Measurements from ENCODE around the gene HSPB3.
"Not testable (repeated sequence)": the region's sequence is repeated elsewhere in the genome, so short reads cannot be mapped to it uniquely, and the experiment has no call there.

Gene HSPB3

DNA sequence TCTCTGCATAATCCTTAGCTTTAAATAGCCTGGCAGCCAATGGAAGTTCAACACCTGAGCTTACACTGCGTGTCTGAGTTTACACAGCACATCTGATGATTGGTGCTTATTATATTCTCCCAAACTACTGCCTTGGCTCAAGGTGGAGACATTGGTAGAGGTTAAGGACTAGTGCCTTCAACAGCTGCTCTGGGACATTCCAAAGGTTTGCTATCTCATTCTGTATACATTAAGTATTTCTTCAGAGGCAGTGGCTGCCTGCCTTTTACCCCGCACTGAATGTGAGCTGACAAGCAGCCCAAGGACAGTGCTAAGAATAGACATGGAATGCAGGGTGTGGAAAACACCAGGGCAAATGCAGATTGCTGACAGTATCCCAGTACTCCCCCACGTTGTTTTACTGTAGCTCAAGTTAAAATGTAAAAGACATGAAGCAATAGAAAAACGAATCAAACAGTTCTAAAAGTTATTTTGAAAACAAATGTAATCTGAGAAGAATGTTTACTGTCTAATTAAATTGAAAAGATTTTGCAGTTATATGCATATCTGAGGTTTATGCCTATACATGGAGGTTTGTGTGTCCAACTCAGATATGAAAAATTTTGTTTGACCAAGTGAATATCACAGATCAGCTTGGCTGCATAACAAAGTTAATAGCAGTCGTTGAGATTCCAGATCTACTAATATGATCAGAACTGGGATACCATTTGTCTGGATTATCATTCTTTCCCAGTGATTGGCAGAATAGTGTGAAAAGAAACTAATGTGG is 1.8 kb downstream of the HSPB3 start:
- DNase-seq, result no peak

DNA sequence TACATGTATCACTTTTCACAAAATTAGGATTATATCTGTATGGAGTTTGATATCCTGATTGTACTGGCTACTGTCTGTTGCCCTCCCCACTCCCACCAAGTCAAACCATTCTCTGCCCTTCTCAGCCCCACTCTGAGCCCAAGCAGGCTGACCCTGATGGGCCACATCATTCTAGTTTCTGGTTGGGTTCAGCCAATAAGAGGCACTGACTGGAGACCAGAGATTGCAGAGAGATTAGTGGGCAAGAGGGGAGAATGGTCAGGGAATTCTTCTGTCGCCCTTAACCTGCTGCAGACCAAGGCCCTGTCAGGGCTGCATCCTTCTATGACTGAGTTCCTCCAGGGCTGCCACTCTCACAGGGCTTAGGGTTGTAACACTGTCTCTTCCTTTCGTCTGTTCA is 2.7 kb downstream of the HSPB3 start:
- no peak for DNase-seq

DNA sequence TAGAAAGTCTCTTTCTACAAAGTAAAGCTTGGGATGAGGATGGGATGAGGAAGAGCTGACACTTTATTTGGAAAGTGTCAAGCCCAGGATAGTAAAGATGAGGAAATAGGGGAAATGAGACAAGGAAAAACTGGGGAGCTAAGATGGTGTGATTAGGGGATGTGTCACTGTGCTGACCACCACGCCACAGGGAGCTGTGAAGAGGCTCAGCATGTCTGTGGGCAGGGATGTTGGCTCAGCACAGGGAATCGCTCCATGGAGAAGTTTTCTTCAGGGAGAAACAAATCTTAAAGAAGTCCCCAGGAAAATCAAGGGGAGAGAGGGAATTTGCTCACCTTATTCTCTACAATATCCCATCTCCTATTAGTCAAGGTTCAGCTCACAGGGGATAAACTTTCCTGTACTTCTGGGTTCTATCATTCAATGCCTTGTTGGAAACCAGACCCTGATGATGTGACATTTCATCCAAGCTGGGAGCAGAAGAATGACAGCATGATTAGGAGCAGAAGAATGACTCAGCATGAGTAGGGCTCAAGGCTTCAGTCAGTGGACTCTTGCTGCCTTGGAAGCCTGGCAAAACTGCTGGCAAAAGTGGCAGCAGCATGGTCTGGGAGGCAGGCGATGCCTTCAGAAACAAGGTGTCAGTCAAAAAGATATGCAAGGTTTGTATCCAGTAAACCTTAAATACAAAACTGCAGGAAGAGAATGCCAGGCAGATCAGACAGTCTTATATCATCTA is 4.9 kb downstream of the HSPB3 start:
- no peak for DNase-seq

DNA sequence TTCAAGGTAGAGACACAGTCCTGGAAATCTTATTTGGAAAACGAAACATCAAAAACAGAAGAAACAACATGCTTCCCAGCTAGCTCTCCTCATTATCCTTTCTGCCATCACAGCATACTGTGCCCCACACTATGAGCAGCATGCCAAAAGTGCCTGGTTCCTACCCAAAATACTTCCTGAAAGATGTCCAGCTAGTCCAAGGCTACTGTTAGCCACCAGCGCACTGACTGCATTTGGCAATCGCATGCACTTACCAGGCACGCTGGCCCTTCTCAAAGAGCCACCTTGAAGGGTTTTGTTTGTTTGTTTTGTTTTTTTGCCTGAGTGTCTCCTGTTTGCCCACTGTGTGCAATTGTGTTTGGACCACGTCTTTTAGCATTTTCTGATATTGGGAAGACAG is 6.8 kb downstream of the HSPB3 start:
- DNase-seq, result no peak

DNA sequence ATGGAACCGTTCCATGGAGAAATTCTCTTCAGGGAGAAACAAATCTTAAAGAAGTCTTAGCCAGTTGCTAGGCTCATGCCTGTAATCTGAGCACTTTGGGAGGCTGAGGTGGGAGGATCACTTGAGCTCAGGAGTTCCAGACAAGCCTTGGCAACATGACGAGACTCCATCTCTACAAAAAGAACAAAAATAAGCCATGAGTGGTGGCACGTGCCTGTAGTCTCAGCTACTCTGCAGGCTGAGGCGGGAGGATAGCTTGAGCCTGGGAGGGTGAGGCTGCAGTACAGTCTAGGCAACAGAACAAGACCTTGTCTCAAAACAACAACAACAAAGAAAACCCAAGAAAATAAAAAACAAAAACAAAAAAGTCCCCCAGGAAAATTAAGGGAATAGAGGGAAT is 8.2 kb downstream of the HSPB3 start:
- no peak for DNase-seq

DNA sequence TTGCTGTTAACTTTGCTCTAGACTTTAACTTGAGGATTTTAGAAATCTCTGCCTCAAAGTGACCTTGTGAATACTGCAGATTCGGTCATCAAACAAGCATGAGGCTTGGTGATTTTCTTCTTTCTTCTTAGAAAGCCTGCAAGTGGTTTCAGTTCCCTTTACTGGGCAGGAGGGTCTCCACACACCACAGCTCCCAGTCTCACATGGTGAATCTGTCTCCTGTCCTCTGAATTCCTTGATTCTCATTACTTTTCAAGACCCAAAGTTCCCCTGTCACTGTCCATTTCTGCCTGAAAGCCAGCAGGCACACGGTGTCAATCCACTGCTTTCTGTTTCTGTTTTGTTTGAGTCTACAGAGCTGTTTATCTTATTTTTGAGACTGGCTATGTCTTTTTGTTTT is 14.1 kb downstream of the HSPB3 start:
- DNase-seq, result no peak

DNA sequence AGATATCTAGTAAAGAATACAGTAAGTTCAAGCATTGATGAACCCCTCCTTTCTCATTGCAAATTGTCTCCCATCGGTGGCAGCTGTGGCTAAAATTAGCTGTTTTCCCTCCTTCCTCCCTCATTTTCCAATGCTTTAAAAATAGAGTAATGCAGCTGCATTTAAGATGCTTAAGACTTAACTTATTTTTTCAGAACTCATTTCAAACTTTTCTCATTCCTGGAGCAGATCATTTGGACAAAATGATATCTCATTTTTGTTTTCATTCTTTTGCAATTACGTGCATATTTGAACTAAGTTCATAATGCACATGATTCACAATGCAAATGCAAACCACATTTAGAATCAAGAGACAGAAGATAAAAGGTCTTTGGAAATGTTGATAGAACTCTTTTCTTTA is 14.6 kb downstream of the HSPB3 start:
- no peak for DNase-seq

DNA sequence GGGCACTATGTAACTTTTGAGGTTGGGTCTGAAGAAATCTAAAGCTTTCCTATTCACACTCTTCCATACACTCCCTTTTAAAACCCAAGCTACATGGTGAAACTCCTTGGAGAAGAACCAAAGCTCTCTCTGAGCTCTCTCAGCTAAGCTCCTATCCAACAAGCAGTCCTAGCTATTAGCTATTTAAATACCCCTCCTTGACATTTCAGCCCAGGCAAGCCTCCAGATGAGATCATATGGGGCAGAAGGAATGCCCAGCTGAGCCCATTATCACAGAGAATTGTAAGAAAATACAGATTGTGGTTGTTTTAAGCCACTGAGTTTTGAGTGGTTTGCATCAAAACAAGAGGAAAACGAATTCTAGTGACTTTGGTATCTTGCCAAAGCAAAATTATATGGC is 15.2 kb downstream of the HSPB3 start:
- no peak for DNase-seq

DNA sequence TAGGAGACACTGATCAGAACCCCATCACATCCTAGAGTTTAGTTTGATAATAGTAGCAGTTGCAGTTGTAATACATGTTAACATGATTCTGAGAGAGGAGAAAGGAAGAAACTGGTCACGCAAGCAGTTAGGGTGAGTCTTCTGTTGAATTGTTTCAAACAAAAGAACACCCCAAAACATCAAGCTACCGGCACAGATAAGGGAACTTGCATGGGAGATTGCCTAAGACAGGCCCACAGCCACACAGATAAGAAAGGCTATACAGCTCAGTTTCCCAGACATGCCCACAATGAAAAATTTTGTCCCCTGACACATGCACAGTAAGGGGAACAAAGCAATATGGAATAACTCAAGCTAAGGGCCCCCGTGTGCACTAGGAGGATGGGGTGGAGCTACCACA is 15.9 kb downstream of the HSPB3 start:
- DNase-seq, result no peak

DNA sequence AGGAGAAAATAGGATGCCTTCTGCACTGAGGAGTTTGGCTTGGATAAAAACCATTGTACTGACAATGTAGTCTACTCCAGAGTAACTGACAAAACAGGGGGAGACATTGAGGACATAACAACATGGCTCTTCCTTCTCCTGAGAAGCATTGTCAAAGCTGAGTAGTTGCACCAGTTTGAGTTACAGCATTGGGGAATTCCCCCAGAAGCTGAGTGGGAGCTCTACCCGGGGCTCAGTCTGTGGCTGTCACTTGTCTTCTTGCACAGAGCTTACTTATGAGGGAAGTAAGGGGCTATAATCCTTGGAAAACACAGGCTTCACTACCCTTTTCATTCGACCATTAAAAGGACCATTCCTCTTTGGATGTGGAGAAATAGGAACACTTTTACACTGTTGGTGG is 21.2 kb downstream of the HSPB3 start:
- no peak for DNase-seq

DNA sequence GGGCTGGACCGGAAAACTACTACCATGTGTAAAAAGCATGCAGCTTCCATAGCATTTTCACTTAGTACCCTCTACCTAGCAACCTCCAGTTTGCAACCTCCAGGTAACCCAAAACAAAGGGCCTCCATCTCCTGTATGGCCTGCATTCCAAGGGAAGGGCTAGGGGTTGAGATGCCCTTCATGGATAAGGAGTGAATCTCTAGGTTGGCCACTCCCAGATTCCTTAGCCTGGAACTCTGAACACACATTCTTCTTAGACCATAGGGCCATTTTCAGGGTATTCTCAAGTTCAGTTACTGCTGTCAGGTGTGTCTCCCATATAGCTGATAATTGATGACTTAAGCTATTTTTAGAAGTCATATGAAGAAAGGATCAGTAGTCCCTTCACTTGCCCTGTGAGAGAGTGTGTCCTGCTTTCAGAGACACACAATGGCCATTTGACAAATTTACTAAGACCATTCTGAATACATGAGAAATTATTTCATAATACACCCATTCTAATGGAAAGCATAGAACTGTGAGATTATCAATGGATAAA is 22.5 kb downstream of the HSPB3 start:
- no peak for DNase-seq

DNA sequence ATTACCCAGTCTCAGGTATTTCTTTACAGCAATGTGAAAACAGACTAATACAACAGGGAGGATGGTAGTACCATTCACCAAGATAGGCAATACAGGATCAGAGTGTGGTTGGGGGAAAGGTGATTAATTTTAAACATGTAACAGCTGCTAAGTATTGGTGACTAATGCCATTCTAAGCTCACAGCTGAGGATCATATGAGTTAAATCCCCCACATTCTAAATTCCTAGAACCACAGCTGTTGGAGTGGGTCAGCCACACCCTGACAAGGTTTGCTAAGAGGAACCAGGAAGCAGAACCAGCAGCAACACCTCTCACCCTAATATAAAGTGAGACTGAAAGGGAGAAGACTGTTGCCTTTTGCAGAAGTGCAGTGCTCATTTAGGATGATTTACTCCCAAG is 24.8 kb downstream of the HSPB3 start:
- DNase-seq, result no peak

DNA sequence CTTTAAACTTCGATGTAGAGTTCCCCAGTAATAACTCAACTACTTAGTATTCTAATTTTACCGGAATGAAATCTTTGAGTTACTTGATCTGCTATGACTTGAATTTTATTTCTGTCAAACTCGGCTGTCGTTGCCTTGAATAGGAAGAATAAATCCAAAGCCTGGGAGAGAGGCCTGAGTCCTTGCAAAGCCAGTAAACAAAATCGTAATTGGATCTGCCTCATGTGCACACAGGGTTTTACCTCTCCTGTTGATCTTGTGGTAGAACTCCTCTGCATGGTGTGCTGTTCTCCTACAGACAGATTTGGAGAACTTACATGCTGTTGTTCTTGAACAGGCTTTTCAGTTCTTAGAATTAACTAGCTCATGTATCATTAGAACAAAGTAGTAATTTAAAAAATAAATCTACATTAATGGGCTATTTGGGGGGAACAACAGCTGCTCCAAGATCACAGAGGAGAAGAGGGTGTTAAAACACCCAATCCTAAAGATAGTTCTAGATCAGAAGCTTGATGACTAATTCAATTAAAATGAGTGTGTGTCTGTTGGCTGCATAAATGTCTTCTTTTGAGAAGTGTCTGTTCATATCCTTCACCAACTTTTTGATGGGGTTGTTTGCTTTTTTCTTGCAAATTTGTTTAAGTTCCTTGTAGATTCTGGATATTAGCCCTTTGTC is 28.9 kb downstream of the HSPB3 start:
- DNase-seq, result no peak

DNA sequence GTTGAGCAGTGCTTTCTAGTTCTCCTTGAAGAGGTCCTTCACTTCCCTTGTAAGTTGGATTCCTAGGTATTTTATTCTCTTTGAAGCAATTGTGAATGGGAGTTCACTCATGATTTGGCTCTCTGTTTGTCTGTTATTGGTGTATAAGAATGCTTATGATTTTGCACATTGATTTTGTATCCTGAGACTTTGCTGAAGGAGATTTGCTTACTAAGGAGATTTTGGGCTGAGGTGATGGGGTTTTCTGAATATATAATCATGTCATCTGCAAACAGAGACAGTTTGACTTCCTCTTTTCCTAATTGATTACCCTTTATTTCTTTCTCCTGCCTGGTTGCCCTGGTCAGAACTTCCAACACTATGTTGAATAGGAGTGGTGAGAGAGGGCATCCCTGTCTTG is 30.2 kb downstream of the HSPB3 start:
- not testable (repeated sequence) for DNase-seq

DNA sequence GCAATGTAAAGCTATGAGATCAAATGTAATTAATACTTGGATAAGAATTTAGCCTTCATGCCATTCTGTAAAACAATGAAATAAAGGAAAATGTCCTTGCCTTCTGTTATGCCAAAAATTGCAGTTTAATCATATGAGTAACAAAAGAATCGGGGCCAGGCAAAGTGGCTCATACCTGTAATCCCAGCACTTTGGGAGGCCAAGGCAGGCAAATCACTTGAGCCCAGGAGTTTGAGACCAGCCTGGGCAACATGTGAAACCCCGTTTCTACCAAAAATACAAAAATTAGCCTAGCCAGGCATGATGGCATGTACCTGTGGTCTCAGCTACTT is 34.1 kb downstream of the HSPB3 start:
- DNase-seq, result not testable (repeated sequence)

DNA sequence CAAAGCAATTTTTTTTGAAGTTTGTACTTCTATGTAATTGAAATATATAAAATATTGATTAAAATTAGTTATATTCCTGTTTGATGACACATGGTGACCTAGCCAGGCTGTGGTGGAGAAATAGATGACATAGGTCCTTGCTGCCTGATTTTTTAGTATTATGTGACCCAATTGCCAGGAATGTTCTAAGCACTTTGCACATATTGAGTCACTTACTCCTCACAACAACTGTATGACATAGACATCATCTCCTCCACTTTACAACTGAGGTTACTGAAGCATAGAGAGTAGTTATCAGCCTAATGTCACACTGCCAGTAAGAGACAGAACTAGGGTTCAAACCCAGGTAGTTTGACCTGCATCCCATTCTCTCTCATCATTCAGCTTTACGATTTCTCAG is 35.8 kb downstream of the HSPB3 start:
- no peak for DNase-seq

DNA sequence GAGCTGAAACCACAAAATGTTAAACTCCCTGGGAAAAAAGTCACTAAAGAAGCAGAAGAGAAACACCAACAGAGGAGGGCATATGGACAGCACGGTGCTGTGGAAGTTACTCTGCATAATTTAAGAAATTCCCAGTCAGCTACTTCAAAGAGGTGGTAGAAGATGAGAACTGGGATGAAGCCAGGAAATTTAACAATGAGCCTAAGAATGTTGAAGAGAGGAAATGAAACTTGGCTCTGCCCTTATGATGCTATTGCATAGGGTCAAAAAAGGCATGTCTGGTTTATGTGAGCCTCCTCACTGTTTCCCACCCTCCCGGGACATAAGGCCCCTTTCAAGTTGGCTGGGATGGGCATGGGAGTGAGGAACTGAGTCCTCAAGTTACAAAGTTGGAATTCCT is 36.7 kb downstream of the HSPB3 start:
- DNase-seq, result no peak

DNA sequence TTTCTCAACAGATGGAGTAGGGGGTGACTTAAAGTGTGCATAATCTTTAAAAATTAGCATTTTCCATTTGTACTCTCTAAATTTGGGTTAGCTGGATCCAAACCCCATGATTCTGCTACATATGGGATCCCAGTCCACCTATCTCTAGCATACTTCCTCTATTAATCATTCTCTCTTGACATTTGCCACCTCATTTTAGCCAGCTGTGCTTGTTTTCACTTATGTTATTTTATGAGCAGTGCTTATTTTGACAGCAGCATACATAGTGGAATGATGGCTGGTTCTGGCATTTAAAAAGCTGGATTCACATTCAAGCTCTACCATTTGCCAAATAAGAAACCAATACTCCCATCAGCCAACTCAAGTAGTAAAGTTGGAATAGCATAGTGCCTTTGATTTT is 39.5 kb downstream of the HSPB3 start:
- DNase-seq, result no peak
